Neural progenitor cell (in vitro differentiated cells): Measurements from ENCODE around the gene PIP4K2C.
A peak's percentile ranks its signal among the peaks of the same experiment; 100 is the strongest.

Experiments used
- CTCF ChIP-seq: fragments of 200-600 bp; sonication (generic); IDR thresholded peaks from 2 replicates; pipeline ENCODE4 v1.5.1; 2017; ENCODE audit warnings: antibody characterized with exemption, mild to moderate bottlenecking
- EZH2 ChIP-seq: fragments of 200-600 bp; sonication (generic); IDR thresholded peaks from 2 replicates; pipeline ENCODE4 v1.6.1; 2017; ENCODE audit warnings: antibody characterized with exemption, mild to moderate bottlenecking, moderate library complexity
- EZH2phosphoT487 ChIP-seq: fragments of 200-600 bp; sonication (generic); IDR thresholded peaks from 2 replicates; pipeline ENCODE4 v1.6.1; 2017; ENCODE audit warnings: antibody characterized with exemption

- TF ChIP-seq EZH2 = no peak
- TF ChIP-seq CTCF = peak; percentile 23
- TF ChIP-seq EZH2phosphoT487 = no peak
Measured at GRCh38 chr12:57549909-57550640, 40.9 kb upstream of the PIP4K2C start, which contains the start of gene KIF5A.
